GM10248 (cell line): ENCODE results near the gene PADI2.

Experiments
- CTCF ChIA-PET: fragments of 300-600 bp; sonication (Branson Sonifier 250); formaldehyde crosslinking; extraction: SDS; loops from one replicate; lab custom pipeline; 2021; ENCODE audit warnings: antibody characterized with exemption; lab: Yijun Ruan, JAX
- POLR2A ChIA-PET: fragments of 350-650 bp; sonication (Branson Sonifier 250); formaldehyde crosslinking; extraction: SDS; loops from one replicate; lab custom pipeline; 2020; ENCODE audit warnings: antibody characterized with exemption; lab: Yijun Ruan, JAX
- DNase-seq: peaks from one replicate; pipeline ENCODE4 v3.0.0; 2012; ENCODE audit errors: extremely low spot score
- CTCF ChIP-seq: IDR thresholded peaks from 2 replicates; pipeline ENCODE4 v1.5.1; 2012; ENCODE audit warnings: mild to moderate bottlenecking, low read depth; ENCODE audit errors: extremely low read depth, missing control alignments, control extremely low read depth

PADI2 gene

GRCh38 chr1:17080085-17080759, 39.0 kb downstream of the PADI2 start:
- TF ChIP-seq CTCF = no peak
- ChIA-PET POLR2A (no interaction called here), CTCF (interaction anchor here (1.2 kb wide), 1 partner anchor 156 kb away, joined by 3 read pairs; no protein-coding TSS in a partner anchor)
- no peak for DNase-seq

GRCh38 chr1:17078991-17079868, 40.0 kb downstream of the PADI2 start:
- TF ChIP-seq CTCF = no peak
- ChIA-PET POLR2A (no interaction called here), CTCF (interaction anchor here (2.2 kb wide), 1 partner anchor 13 kb away, joined by 6 read pairs; no protein-coding TSS in a partner anchor)

GRCh38 chr1:17075470-17076255, 43.6 kb downstream of the PADI2 start:
- DNase-seq = peak; percentile 63

More at GRCh38 chr1:17078991-17079868, 40.0 kb downstream of the PADI2 start:
- DNase-seq = no peak

GRCh38 chr1:17071794-17072193, 47.5 kb downstream of the PADI2 start:
- POLR2A ChIA-PET = no interaction called here
- no peak for DNase-seq
- CTCF ChIA-PET = no interaction called here
- TF ChIP-seq CTCF = no peak

More at GRCh38 chr1:17075470-17076255, 43.6 kb downstream of the PADI2 start:
- ChIA-PET POLR2A (no interaction called here), CTCF (interaction anchor here (0.9 to 1.5 kb wide), 7 partner anchors 8 to 116 kb away, joined by 3 to 7 read pairs (median 3); no protein-coding TSS in a partner anchor)
- TF ChIP-seq CTCF = peak; percentile 37

GRCh38 chr1:17070163-17070525, 49.1 kb downstream of the PADI2 start:
- CTCF ChIA-PET = no interaction called here
- POLR2A ChIA-PET = no interaction called here
- TF ChIP-seq CTCF = no peak
- DNase-seq = no peak
